Measurements from ENCODE around the gene PNPLA2.
A peak's percentile ranks its signal among the peaks of the same experiment; 100 is the strongest.

Gene PNPLA2

DNA sequence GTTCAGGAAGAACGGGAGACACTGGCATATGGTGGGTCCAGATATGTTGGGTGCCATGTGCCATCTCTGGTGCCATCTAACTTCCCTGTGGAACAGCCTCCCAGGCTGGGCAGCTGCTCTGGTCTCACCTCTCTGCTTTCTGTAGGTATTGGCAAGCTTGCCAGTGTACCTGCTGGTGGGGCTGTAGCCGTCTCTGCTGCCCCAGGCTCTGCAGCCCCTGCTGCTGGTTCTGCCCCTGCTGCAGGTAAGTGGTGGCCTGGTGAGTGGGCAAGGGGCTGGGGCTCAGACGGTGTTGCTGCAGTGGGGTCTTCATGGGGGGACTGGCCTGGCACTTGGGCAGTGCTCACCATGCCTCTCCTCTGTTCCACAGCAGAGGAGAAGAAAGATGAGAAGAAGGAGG lies 6.3 kb upstream of the PNPLA2 start:
- no peak overlapping the region for H3K27ac ChIP-seq (ENCODE audit: low read depth, low read length)
- no peak overlapping the region for H3K4me3 ChIP-seq (ENCODE audit: low read depth, low read length)

DNA sequence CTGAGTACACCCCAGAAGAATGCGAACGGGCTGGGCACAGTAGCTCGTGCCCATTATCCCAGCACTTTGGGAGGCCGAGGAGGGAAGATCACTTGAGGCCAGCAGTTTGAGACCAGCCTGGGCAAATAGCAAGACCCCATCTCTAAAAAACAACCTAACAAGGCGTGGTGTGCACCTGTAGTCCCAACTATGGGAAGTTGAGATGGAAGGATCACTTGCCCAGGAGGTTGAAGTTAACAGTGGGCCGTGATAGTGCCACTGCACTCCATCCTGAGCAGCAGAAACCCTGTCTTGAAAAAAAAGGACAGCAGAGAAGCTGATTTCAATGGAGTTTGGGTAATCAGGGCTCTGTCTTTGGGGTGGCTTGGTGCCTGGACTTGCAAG lies 5.7 kb upstream of the PNPLA2 start:
- Histone ChIP-seq H3K4me1 (ENCODE audit: control insufficient read depth, insufficient read depth, low read length, unreplicated experiment) (peaks cover 16% of the 10 kb centered on the region), H3K36me3 (ENCODE audit: insufficient read depth, low read length) (peaks cover 17% of the 10 kb centered on the region; the same call in 1 of the 2 replicates), H3K27ac (ENCODE audit: low read depth, low read length) (no peak overlapping the region), H3K79me2 (ENCODE audit: control insufficient read depth, insufficient read depth, low read length, unreplicated experiment) (peaks cover 33% of the 10 kb centered on the region), H2AFZ (ENCODE audit: low read length, unreplicated experiment) (no peak overlapping the region), H3K27me3 (ENCODE audit: insufficient read depth, low read length) (no peaks in the 10 kb centered on the region), H3K4me3 (ENCODE audit: low read depth, low read length) (no peak overlapping the region)

More for the DNA sequence above, 6.3 kb upstream of the PNPLA2 start:
- H3K27me3 ChIP-seq (ENCODE audit: insufficient read depth, low read length) = no peaks in the 10 kb centered on the region
- peaks cover 17% of the 10 kb centered on the region; the same call in 1 of the 2 replicates for H3K36me3 ChIP-seq (ENCODE audit: insufficient read depth, low read length)
- peaks cover 36% of the 10 kb centered on the region for H3K79me2 ChIP-seq (ENCODE audit: control insufficient read depth, insufficient read depth, low read length, unreplicated experiment)
- H3K4me1 ChIP-seq (ENCODE audit: control insufficient read depth, insufficient read depth, low read length, unreplicated experiment) = peaks cover 16% of the 10 kb centered on the region
- no peak overlapping the region for H2AFZ ChIP-seq (ENCODE audit: low read length, unreplicated experiment)

DNA sequence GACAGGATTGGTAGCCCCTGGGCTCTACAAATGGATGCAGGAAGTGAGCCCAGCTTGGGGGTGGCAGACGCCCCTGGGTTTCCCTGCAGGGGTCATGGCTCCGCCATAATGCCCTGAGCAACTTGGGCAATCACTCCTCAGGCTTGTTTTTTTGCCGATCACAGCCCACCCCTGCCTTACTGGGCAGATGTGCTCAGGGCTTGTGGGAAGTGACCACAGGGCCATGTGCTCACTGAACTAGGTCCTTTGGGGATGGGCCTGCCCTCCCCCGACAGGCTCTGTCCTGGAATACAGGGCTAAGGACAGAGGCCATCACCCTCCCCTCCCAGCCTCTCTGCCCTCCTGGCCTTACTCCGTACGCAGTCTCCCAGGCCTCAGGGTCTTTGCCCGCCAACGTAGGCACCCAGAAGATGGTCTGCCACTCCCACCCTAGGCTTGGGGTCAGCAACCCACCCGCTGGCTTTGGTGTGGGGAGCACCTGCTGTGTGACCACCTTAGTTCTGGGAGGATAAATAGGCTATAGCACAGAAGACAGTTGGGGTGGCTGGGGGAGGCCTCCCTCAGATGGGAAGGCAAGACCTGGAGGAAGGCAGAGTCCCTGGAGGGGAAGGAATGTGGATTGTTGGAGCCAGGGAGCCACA lies 5.1 kb upstream of the PNPLA2 start:
- Histone ChIP-seq H3K36me3 (ENCODE audit: insufficient read depth, low read length) (peaks cover 17% of the 10 kb centered on the region; the same call in 1 of the 2 replicates), H2AFZ (ENCODE audit: low read length, unreplicated experiment) (no peak overlapping the region), H3K4me1 (ENCODE audit: control insufficient read depth, insufficient read depth, low read length, unreplicated experiment) (peaks cover 17% of the 10 kb centered on the region), H3K4me3 (ENCODE audit: low read depth, low read length) (no peak overlapping the region), H3K79me2 (ENCODE audit: control insufficient read depth, insufficient read depth, low read length, unreplicated experiment) (peaks cover 29% of the 10 kb centered on the region), H3K27ac (ENCODE audit: low read depth, low read length) (no peak overlapping the region), H3K27me3 (ENCODE audit: insufficient read depth, low read length) (no peaks in the 10 kb centered on the region)

GRCh38 chr11:815675-816432 lies 2.9 kb upstream of the PNPLA2 start:
- peaks cover 26% of the 10 kb centered on the region for H3K4me1 ChIP-seq (ENCODE audit: control insufficient read depth, insufficient read depth, low read length, unreplicated experiment)
- no peak overlapping the region for H3K4me3 ChIP-seq (ENCODE audit: low read depth, low read length)
- H3K27me3 ChIP-seq (ENCODE audit: insufficient read depth, low read length) = no peaks in the 10 kb centered on the region
- H3K36me3 ChIP-seq (ENCODE audit: insufficient read depth, low read length) = peaks cover 17% of the 10 kb centered on the region; the same call in 1 of the 2 replicates
- peaks cover 20% of the 10 kb centered on the region for H3K79me2 ChIP-seq (ENCODE audit: control insufficient read depth, insufficient read depth, low read length, unreplicated experiment)
- H2AFZ ChIP-seq (ENCODE audit: low read length, unreplicated experiment) = no peak overlapping the region
- H3K27ac ChIP-seq (ENCODE audit: low read depth, low read length) = no peak overlapping the region

- H3K27ac ChIP-seq (ENCODE audit: low read depth, low read length) = no peak overlapping the region
- H2AFZ ChIP-seq (ENCODE audit: low read length, unreplicated experiment) = no peak overlapping the region
- peaks cover 14% of the 10 kb centered on the region; the same call in 1 of the 2 replicates for H3K36me3 ChIP-seq (ENCODE audit: insufficient read depth, low read length)
- H3K79me2 ChIP-seq (ENCODE audit: control insufficient read depth, insufficient read depth, low read length, unreplicated experiment) = peaks cover 17% of the 10 kb centered on the region
- peaks cover 26% of the 10 kb centered on the region for H3K4me1 ChIP-seq (ENCODE audit: control insufficient read depth, insufficient read depth, low read length, unreplicated experiment)
- H3K27me3 ChIP-seq (ENCODE audit: insufficient read depth, low read length) = no peaks in the 10 kb centered on the region
- no peak overlapping the region for H3K4me3 ChIP-seq (ENCODE audit: low read depth, low read length)
Measured at GRCh38 chr11:816433-816779, 2.3 kb upstream of the PNPLA2 start.

GRCh38 chr11:819129-819931 lies 616 bp downstream of the PNPLA2 start:
- Histone ChIP-seq H3K27me3 (ENCODE audit: insufficient read depth, low read length) (no peaks in the 10 kb centered on the region), H3K27ac (ENCODE audit: low read depth, low read length) (peak overlapping the region; percentile 80), H3K36me3 (ENCODE audit: insufficient read depth, low read length) (no peaks in the 10 kb centered on the region), H3K79me2 (ENCODE audit: control insufficient read depth, insufficient read depth, low read length, unreplicated experiment) (peaks cover 15% of the 10 kb centered on the region), H2AFZ (ENCODE audit: low read length, unreplicated experiment) (peak overlapping the region; percentile 40), H3K4me3 (ENCODE audit: low read depth, low read length) (peak overlapping the region; percentile 92), H3K4me1 (ENCODE audit: control insufficient read depth, insufficient read depth, low read length, unreplicated experiment) (peaks cover 26% of the 10 kb centered on the region)

DNA sequence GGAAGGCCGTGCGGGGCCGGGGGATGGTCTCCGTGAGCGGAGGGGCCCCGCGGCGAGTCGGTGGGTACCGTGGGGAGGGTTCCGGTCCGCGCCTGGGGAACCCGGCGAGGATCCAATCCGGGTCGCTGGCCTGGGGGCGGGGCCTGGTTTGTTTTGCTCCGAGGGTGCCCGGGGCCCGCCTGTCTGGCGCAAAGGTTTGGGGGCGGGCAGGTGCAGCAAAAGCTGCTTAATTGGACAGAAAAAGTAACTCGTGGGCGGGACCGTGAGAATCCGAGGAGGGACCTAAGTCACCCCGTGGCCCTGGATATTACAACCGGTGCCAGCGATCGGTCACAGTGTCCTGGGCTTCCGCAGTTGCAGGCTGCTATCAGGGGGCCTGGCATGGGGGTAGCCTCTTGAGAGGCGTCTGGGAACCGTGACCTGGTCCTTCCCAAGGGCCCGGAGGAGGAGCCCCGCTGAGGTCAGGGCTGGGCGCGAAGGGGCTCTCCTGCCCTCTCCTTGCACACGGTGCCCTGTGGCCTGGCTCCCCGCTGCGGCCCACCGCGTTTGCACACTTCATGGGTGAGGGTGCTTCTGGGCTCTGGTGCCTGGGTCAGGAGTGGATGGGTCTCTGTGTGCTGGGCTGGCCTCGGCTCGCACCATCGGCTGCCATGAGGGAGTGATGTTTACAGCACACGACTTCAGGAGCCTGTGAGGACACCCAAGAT lies 1.4 kb downstream of the PNPLA2 start:
- Histone ChIP-seq H3K27me3 (ENCODE audit: insufficient read depth, low read length) (no peaks in the 10 kb centered on the region), H3K36me3 (ENCODE audit: insufficient read depth, low read length) (0 out of 2 replicates have a peak, but pooled peaks cover 3% of the 10 kb centered on the region), H3K27ac (ENCODE audit: low read depth, low read length) (peak overlapping the region; percentile 80), H3K4me3 (ENCODE audit: low read depth, low read length) (peak overlapping the region; percentile 92), H2AFZ (ENCODE audit: low read length, unreplicated experiment) (peak overlapping the region; percentile 40), H3K4me1 (ENCODE audit: control insufficient read depth, insufficient read depth, low read length, unreplicated experiment) (peaks cover 26% of the 10 kb centered on the region), H3K79me2 (ENCODE audit: control insufficient read depth, insufficient read depth, low read length, unreplicated experiment) (peaks cover 15% of the 10 kb centered on the region)

- no peaks in the 10 kb centered on the region for H3K27me3 ChIP-seq (ENCODE audit: insufficient read depth, low read length)
- H3K36me3 ChIP-seq (ENCODE audit: insufficient read depth, low read length) = 0 out of 2 replicates have a peak, but pooled peaks cover 6% of the 10 kb centered on the region
- H3K27ac ChIP-seq (ENCODE audit: low read depth, low read length) = peak overlapping the region; percentile 80; the same call in 1 of the 2 replicates
- H2AFZ ChIP-seq (ENCODE audit: low read length, unreplicated experiment) = no peak overlapping the region
- H3K4me3 ChIP-seq (ENCODE audit: low read depth, low read length) = peak overlapping the region; percentile 92
- H3K4me1 ChIP-seq (ENCODE audit: control insufficient read depth, insufficient read depth, low read length, unreplicated experiment) = peaks cover 26% of the 10 kb centered on the region
- H3K79me2 ChIP-seq (ENCODE audit: control insufficient read depth, insufficient read depth, low read length, unreplicated experiment) = peaks cover 15% of the 10 kb centered on the region
Measured at GRCh38 chr11:820655-821511, 2.2 kb downstream of the PNPLA2 start.

DNA sequence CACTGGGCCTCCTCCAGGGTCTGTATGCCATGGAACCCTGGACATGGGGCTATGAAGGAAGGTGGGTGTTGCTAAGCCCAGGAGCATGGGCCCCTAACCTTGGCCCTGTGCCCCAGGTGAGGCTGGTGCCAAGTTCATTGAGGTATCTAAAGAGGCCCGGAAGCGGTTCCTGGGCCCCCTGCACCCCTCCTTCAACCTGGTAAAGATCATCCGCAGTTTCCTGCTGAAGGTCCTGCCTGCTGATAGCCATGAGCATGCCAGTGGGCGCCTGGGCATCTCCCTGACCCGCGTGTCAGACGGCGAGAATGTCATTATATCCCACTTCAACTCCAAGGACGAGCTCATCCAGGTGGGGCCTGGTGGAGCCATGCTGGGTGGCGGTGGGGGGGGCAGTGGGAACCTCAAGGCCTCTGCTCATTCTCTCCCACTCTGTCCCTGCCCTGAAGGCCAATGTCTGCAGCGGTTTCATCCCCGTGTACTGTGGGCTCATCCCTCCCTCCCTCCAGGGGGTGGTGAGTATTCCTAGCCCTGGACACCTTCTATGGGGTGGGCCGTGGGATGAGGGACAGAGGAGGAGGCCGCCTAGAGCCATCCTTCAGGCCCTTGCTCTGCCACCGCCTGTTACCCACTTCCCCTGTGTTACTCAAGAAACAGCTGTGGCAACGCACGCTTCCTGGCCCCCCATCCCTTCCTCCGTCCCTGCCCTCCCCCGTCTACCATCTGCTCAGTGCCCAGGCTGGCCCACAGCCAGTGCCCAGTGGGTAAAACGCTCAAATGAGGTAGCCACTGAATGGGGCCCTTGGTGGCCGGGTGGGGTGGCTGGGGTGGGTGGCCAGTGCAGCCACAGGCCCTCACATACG lies 3.0 kb downstream of the PNPLA2 start:
- Histone ChIP-seq H3K27me3 (ENCODE audit: insufficient read depth, low read length) (peaks cover under 1% of the 10 kb centered on the region; the same call in 1 of the 2 replicates), H2AFZ (ENCODE audit: low read length, unreplicated experiment) (no peak overlapping the region), H3K27ac (ENCODE audit: low read depth, low read length) (no peak overlapping the region), H3K36me3 (ENCODE audit: insufficient read depth, low read length) (0 out of 2 replicates have a peak, but pooled peaks cover 6% of the 10 kb centered on the region), H3K4me3 (ENCODE audit: low read depth, low read length) (peak overlapping the region; percentile 92), H3K79me2 (ENCODE audit: control insufficient read depth, insufficient read depth, low read length, unreplicated experiment) (peaks cover 15% of the 10 kb centered on the region), H3K4me1 (ENCODE audit: control insufficient read depth, insufficient read depth, low read length, unreplicated experiment) (peaks cover 26% of the 10 kb centered on the region)
